ENCODE measurements around the gene TTYH3.

- TF ChIP-seq EZH2 (IDR thresholded peaks at IDR 0.05; ENCODE audit: low read depth) (no peak), CTCF (conservative IDR thresholded peaks at IDR 0.05) (no peak)
Observed at GRCh38 chr7:2646336-2646679, 14.5 kb downstream of the TTYH3 start.
